H9 (cell line): ENCODE results near the gene SIRT7. TPM values are rescaled to one million over a fixed set of nuclear protein-coding genes. Genes with fewer than 3 reads are reported as not detected.

ENCODE experiments used
- DNase-seq: peaks from one replicate; pipeline ENCODE4 v3.0.0-alpha.2; 2017
- H2AFZ ChIP-seq: one replicate; pipeline ENCODE4 v1.6.1; 2013; ENCODE audit warnings: mild to moderate bottlenecking, low read length, control low read depth, moderate library complexity
- H2AK5ac ChIP-seq: 2 replicates; pipeline ENCODE4 v1.6.1; 2013; ENCODE audit warnings: low read length, control low read depth, mixed read lengths; ENCODE audit not compliant: insufficient read length
- H2BK120ac ChIP-seq: one replicate; pipeline ENCODE4 v1.6.1; 2013; ENCODE audit warnings: low read depth, mild to moderate bottlenecking, low read length, control low read depth, inconsistent platforms; ENCODE audit not compliant: poor library complexity, severe bottlenecking
- H2BK12ac ChIP-seq: 2 replicates; pipeline ENCODE4 v1.6.1; 2013; ENCODE audit warnings: low read length, control low read depth, mixed read lengths, low read depth; ENCODE audit not compliant: insufficient read length
- H2BK15ac ChIP-seq: 2 replicates; pipeline ENCODE4 v1.6.1; 2013; ENCODE audit warnings: low read depth, low read length, control low read depth
- H2BK20ac ChIP-seq: one replicate; pipeline ENCODE4 v1.6.1; 2013; ENCODE audit warnings: low read depth, mild to moderate bottlenecking, low read length, control low read depth, inconsistent platforms; ENCODE audit not compliant: poor library complexity, severe bottlenecking
- H2BK5ac ChIP-seq: 2 replicates; pipeline ENCODE4 v1.6.1; 2013; ENCODE audit warnings: low read length, control low read depth, mixed read lengths; ENCODE audit not compliant: insufficient read length
- H3K14ac ChIP-seq: 2 replicates; pipeline ENCODE4 v1.6.1; 2013; ENCODE audit warnings: low read length, control low read depth; ENCODE audit not compliant: insufficient read depth
- H3K18ac ChIP-seq: 2 replicates; pipeline ENCODE4 v1.6.1; 2013; ENCODE audit warnings: low read depth, mild to moderate bottlenecking, mixed read lengths, low read length, control low read depth; ENCODE audit not compliant: insufficient read length
- H3K23ac ChIP-seq: 2 replicates; pipeline ENCODE4 v1.6.1; 2013; ENCODE audit warnings: low read length, control low read depth, mixed read lengths, low read depth; ENCODE audit not compliant: insufficient read length
- H3K23me2 ChIP-seq: 2 replicates; pipeline ENCODE4 v1.6.1; 2013; ENCODE audit warnings: low read depth, mild to moderate bottlenecking, mixed read lengths, low read length, control low read depth; ENCODE audit not compliant: insufficient read length, poor library complexity, severe bottlenecking
- H3K27ac ChIP-seq: 2 replicates; pipeline ENCODE4 v1.5.1; 2013; ENCODE audit warnings: low read length, control low read depth, mixed read lengths, low read depth; ENCODE audit not compliant: insufficient read length
- H3K27me3 ChIP-seq: 2 replicates; pipeline ENCODE4 v1.6.1; 2013; ENCODE audit warnings: low read length, control low read depth, inconsistent platforms; ENCODE audit not compliant: insufficient read depth
- H3K4ac ChIP-seq: 2 replicates; pipeline ENCODE4 v1.6.1; 2013; ENCODE audit warnings: low read depth, mild to moderate bottlenecking, control low read depth, inconsistent platforms, low read length, moderate library complexity
- H3K4me1 ChIP-seq: 2 replicates; pipeline ENCODE4 v1.6.1; 2013; ENCODE audit warnings: low read length, control low read depth, inconsistent platforms; ENCODE audit not compliant: insufficient read depth
- H3K4me2 ChIP-seq: 2 replicates; pipeline ENCODE4 v1.6.1; 2013; ENCODE audit warnings: low read length, control low read depth, mixed read lengths; ENCODE audit not compliant: insufficient read length, insufficient read depth
- H3K56ac ChIP-seq: 2 replicates; pipeline ENCODE4 v1.6.1; 2013; ENCODE audit warnings: low read depth, mild to moderate bottlenecking, mixed read lengths, low read length, control low read depth; ENCODE audit not compliant: insufficient read length
- H3K79me1 ChIP-seq: 2 replicates; pipeline ENCODE4 v1.6.1; 2013; ENCODE audit warnings: low read depth, mild to moderate bottlenecking, moderate library complexity, low read length, control low read depth, inconsistent platforms; ENCODE audit not compliant: insufficient read depth, poor library complexity, severe bottlenecking
- H3K79me2 ChIP-seq: 2 replicates; pipeline ENCODE4 v1.6.1; 2013; ENCODE audit warnings: low read length, control low read depth, inconsistent platforms; ENCODE audit not compliant: insufficient read depth
- H3K9ac ChIP-seq: 2 replicates; pipeline ENCODE4 v1.6.1; 2013; ENCODE audit warnings: low read length, control low read depth, mixed read lengths; ENCODE audit not compliant: insufficient read length; ENCODE audit errors: extremely low read depth
- H3K9me3 ChIP-seq: one replicate; pipeline ENCODE4 v1.6.1; 2013; ENCODE audit warnings: low read depth, low read length, inconsistent platforms; ENCODE audit not compliant: control insufficient read depth
- H3T11ph ChIP-seq: one replicate; pipeline ENCODE4 v1.6.1; 2013; ENCODE audit warnings: mild to moderate bottlenecking, low read length, control low read depth, inconsistent platforms
- H4K20me1 ChIP-seq: one replicate; pipeline ENCODE4 v1.6.1; 2013; ENCODE audit not compliant: control insufficient read depth, insufficient read length, insufficient read depth
- H4K5ac ChIP-seq: 2 replicates; pipeline ENCODE4 v1.6.1; 2013; ENCODE audit warnings: low read depth, mild to moderate bottlenecking, mixed read lengths, low read length, control low read depth; ENCODE audit not compliant: insufficient read length
- H4K8ac ChIP-seq: replicated peaks from 2 replicates; pipeline ENCODE4 v1.6.1; 2013; ENCODE audit warnings: low read length, control low read depth, mixed read lengths, low read depth; ENCODE audit not compliant: insufficient read length
- H4K91ac ChIP-seq: 2 replicates; pipeline ENCODE4 v1.6.1; 2013; ENCODE audit warnings: low read depth, mild to moderate bottlenecking, moderate library complexity, mixed read lengths, low read length, control low read depth; ENCODE audit not compliant: insufficient read length
- H3K27ac Mint-ChIP-seq, 3 experiments: 2 replicates in 2 of 3; 3 replicates in 1 of 3; pipeline ENCODE4 v1.8.0; 2020 to 2021; ENCODE audit warnings: mixed read lengths in 3 of 3, mild to moderate bottlenecking in 1 of 3, moderate library complexity in 1 of 3
- H3K27me3 Mint-ChIP-seq: 2 replicates; pipeline ENCODE4 v1.8.0; 2021; ENCODE audit warnings: low read depth, mild to moderate bottlenecking, moderate library complexity, mixed read lengths
- H3K36me3 Mint-ChIP-seq, 3 experiments: 2 replicates in 2 of 3; 3 replicates in 1 of 3; pipeline ENCODE4 v1.8.0; 2020 to 2021; ENCODE audit warnings: low read depth in 3 of 3, mixed read lengths in 3 of 3; ENCODE audit not compliant: insufficient read depth in 1 of 3
- H3K4me1 Mint-ChIP-seq, 2 experiments: 2 replicates each; pipeline ENCODE4 v1.8.0; 2020; ENCODE audit warnings: mixed read lengths in 2 of 2
- H3K4me3 Mint-ChIP-seq, 2 experiments: 2 replicates in 1 of 2; 3 replicates in 1 of 2; pipeline ENCODE4 v1.8.0; 2020 to 2021; ENCODE audit warnings: mild to moderate bottlenecking in 2 of 2, mixed read lengths in 2 of 2, moderate library complexity in 1 of 2
- H3K9me3 Mint-ChIP-seq, 2 experiments: 2 replicates in 1 of 2; 3 replicates in 1 of 2; pipeline ENCODE4 v1.8.0; 2020; ENCODE audit warnings: mild to moderate bottlenecking in 2 of 2, mixed read lengths in 2 of 2, moderate library complexity in 1 of 2
- CTCF ChIP-seq: fragments of 200-600 bp; sonication (generic); conservative IDR thresholded peaks from 3 replicates; pipeline ENCODE4 v1.8.0; 2021; ENCODE audit warnings: antibody characterized with exemption, mild to moderate bottlenecking
- WGBS: extraction: QIAGEN DNeasy Blood & Tissue Kit; methylation state at CpG from one replicate; pipeline ENCODE4 v1.1.7; 2013; ENCODE audit warnings: missing lambda C conversion rate, low lambda C conversion rate, mixed read lengths; ENCODE audit not compliant: insufficient read length; ENCODE audit errors: extremely low coverage; 5-methylcytosine and 5-hydroxymethylcytosine counted together
- total RNA-seq: library from RNA; stranded (reverse); gene quantifications from 2 replicates; pipeline ENCODE4 v1.2.1, GENCODE V29; 2021

The SIRT7 gene
- total RNA-seq, 1 experiment from 2014 or later: 29.7 TPM

- Histone ChIP-seq H3K23ac (no peak overlapping the region), H3K4ac (no peak overlapping the region), H3K27me3 (no peaks in the 10 kb centered on the region), H3T11ph (no peak overlapping the region), H4K8ac (no peak overlapping the region), H4K91ac (no peak overlapping the region), H2BK20ac (no peak overlapping the region), H3K14ac (no peak overlapping the region), H3K56ac (no peak overlapping the region), H4K20me1 (no peaks in the 10 kb centered on the region), H2AK5ac (no peak overlapping the region), H2AFZ (no peak overlapping the region), H3K4me1 (no peaks in the 10 kb centered on the region), H2BK15ac (no peak overlapping the region), H3K9ac (no peak overlapping the region), H2BK12ac (no peak overlapping the region), H2BK120ac (no peak overlapping the region), H2BK5ac (no peak overlapping the region), H3K9me3 (no peaks in the 10 kb centered on the region), H3K79me1 (peaks cover 5% of the 10 kb centered on the region), H3K27ac (no peak overlapping the region), H3K79me2 (peaks cover 6% of the 10 kb centered on the region; the same call in 1 of the 2 replicates), H3K18ac (no peak overlapping the region), H3K4me2 (no peak overlapping the region), H3K23me2 (peaks cover 4% of the 10 kb centered on the region), H4K5ac (no peak overlapping the region)
- peaks cover 0 to 5% of the 10 kb centered on the region in 2 experiments; a peak in 2 of 4 replicates for H3K4me1 Mint-ChIP-seq
- H3K4me3 Mint-ChIP-seq: no peak overlapping the region
- no CpG with 5 or more reads among the region's 11 CpGs for WGBS
- H3K27ac Mint-ChIP-seq: no peak overlapping the region
- TF ChIP-seq CTCF: no peak
- peaks cover 19 to 55% (median 42%) of the 10 kb centered on the region in 3 experiments for H3K36me3 Mint-ChIP-seq
- no peak for DNase-seq
- no peaks in the 10 kb centered on the region for H3K9me3 Mint-ChIP-seq
- no peaks in the 10 kb centered on the region for H3K27me3 Mint-ChIP-seq
Measured at GRCh38 chr17:81895400-81895799, 22.6 kb downstream of the SIRT7 start.
